GM12878 (cell line): ENCODE data around the gene UBE2E2. TPM values are rescaled to one million over a fixed set of nuclear protein-coding genes. Genes with fewer than 3 reads are reported as not detected.

ENCODE experiments used
- ATAC-seq: fragments of 200-7000 bp; cut with Tn5 transposase; 3 replicates; pipeline ENCODE4 v1.9.1; 2020; ENCODE audit warnings: mild to moderate bottlenecking, moderate library complexity
- BruUV-seq: library from RNA; stranded (reverse); fragments of 400-500 nt; replicated peaks from 2 replicates; lab custom pipeline; 2021; lab: Mats Ljungman, UMichigan
- CTCF ChIA-PET: fragments of 300-600 bp; sonication (Branson Sonifier 250); formaldehyde crosslinking; extraction: SDS; loops from one replicate; lab custom pipeline; 2021; ENCODE audit warnings: inconsistent platforms; lab: Yijun Ruan, JAX
- POLR2A ChIA-PET: fragments of 350-600 bp; formaldehyde crosslinking; extraction: SDS; loops from one replicate; lab custom pipeline; 2021; ENCODE audit warnings: inconsistent platforms; lab: Charles Lee
- RAD21 ChIA-PET: fragments of 300-600 bp; sonication (Branson Sonifier 250); formaldehyde crosslinking; loops from one replicate; lab custom pipeline; 2023; ENCODE audit warnings: antibody characterized with exemption; ENCODE audit not compliant: unreplicated experiment; lab: Charles Lee
- SMC1A ChIA-PET: fragments of 300-600 bp; sonication (Branson Sonifier 250); formaldehyde crosslinking; loops from one replicate; lab custom pipeline; 2023; ENCODE audit not compliant: unreplicated experiment, uncharacterized antibody; lab: Charles Lee
- DNase-seq: peaks from one replicate; pipeline ENCODE4 v3.0.0-alpha.2; 2011; ENCODE audit warnings: low read depth, low spot score
- FAIRE-seq: peaks from 3 replicates; lab custom pipeline; 2011; peaks lifted over from hg19 to GRCh38; lab: Jason Lieb, UNC
- H2AFZ ChIP-seq: 2 replicates; pipeline ENCODE4 v1.6.0; 2011; ENCODE audit warnings: low read depth, low read length, control low read depth; ENCODE audit not compliant: control insufficient read depth
- H3K27ac ChIP-seq: 2 replicates; pipeline ENCODE4 v1.5.1; 2011; ENCODE audit warnings: control low read depth; ENCODE audit not compliant: control insufficient read depth, insufficient read depth
- H3K27me3 ChIP-seq, 2 experiments: replicated peaks in 1 of 2; 2 replicates each; pipeline versions ENCODE4 v1.6.0 to v1.6.1; 2011; ENCODE audit warnings: low read length in 1 of 2; ENCODE audit not compliant: control insufficient read depth in 2 of 2, insufficient read depth in 2 of 2
- H3K36me3 ChIP-seq, 2 experiments: 2 replicates each; pipeline ENCODE4 v1.5.1; 2011; ENCODE audit warnings: low read length in 1 of 2; ENCODE audit not compliant: control insufficient read depth in 2 of 2, insufficient read depth in 2 of 2
- H3K4me1 ChIP-seq: 2 replicates; pipeline ENCODE4 v1.6.1; 2011; ENCODE audit warnings: mild to moderate bottlenecking, low read length, moderate library complexity, mixed read lengths; ENCODE audit not compliant: control insufficient read depth, insufficient read depth
- H3K4me2 ChIP-seq: 2 replicates; pipeline ENCODE4 v1.6.0; 2011; ENCODE audit warnings: control low read depth; ENCODE audit not compliant: control insufficient read depth, insufficient read depth
- H3K4me3 ChIP-seq: fragments of 200-600 bp; sonication (generic); 2 replicates; pipeline ENCODE4 v1.5.1; 2016
- H3K79me2 ChIP-seq: 2 replicates; pipeline ENCODE4 v1.6.0; 2011; ENCODE audit warnings: low read length; ENCODE audit not compliant: control insufficient read depth, insufficient read depth
- H3K9ac ChIP-seq: 2 replicates; pipeline ENCODE4 v1.8.0; 2011; ENCODE audit warnings: low read length, control low read depth, mixed read lengths; ENCODE audit not compliant: control insufficient read depth, insufficient read depth
- H3K9me3 ChIP-seq: replicated peaks from 3 replicates; pipeline ENCODE4 v1.5.1; 2011; ENCODE audit warnings: mild to moderate bottlenecking, low read length; ENCODE audit not compliant: control insufficient read depth, insufficient read depth
- H4K20me1 ChIP-seq: 2 replicates; pipeline ENCODE4 v1.6.0; 2011; ENCODE audit not compliant: control insufficient read depth, insufficient read depth
- CBX5 ChIP-seq: sonication (generic); IDR thresholded peaks from 2 replicates; pipeline ENCODE4 v1.6.1; 2016; ENCODE audit warnings: low read depth, moderate library complexity, mild to moderate bottlenecking, inconsistent platforms
- CHD2 ChIP-seq: IDR thresholded peaks from 2 replicates; pipeline ENCODE4 v1.6.1; 2011; ENCODE audit warnings: low read depth, low read length, improper control_type of control experiment, borderline replicate concordance
- DPF2 ChIP-seq: fragments of 450-650 bp; IDR thresholded peaks from 2 replicates; pipeline ENCODE4 v1.6.1; 2017; ENCODE audit warnings: mild to moderate bottlenecking
- FOXK2 ChIP-seq: fragments of 450-650 bp; IDR thresholded peaks from 2 replicates; pipeline ENCODE4 v1.6.1; 2017; ENCODE audit warnings: mild to moderate bottlenecking, moderate library complexity
- HDAC2 ChIP-seq: fragments of 200-600 bp; sonication (generic); IDR thresholded peaks from 2 replicates; pipeline ENCODE4 v1.6.1; 2017
- HDGF ChIP-seq: fragments of 450-650 bp; IDR thresholded peaks from 2 replicates; pipeline ENCODE4 v1.6.1; 2016; ENCODE audit warnings: antibody characterized with exemption
- KDM1A ChIP-seq: fragments of 200-600 bp; sonication (generic); IDR thresholded peaks from 2 replicates; pipeline ENCODE4 v1.6.1; 2016; ENCODE audit warnings: borderline replicate concordance
- MEF2B ChIP-seq: fragments of 450-650 bp; IDR thresholded peaks from 2 replicates; pipeline ENCODE4 v1.6.1; 2018; ENCODE audit warnings: mild to moderate bottlenecking, moderate library complexity; ENCODE audit not compliant: partially characterized antibody, poor library complexity, severe bottlenecking
- NFXL1 ChIP-seq: fragments of 450-650 bp; IDR thresholded peaks from 2 replicates; pipeline ENCODE4 v1.6.1; 2017; ENCODE audit warnings: antibody characterized with exemption, mild to moderate bottlenecking, borderline replicate concordance
- NFYA ChIP-seq: IDR thresholded peaks from 2 replicates; pipeline ENCODE4 v1.6.1; 2011; ENCODE audit warnings: low read depth, mild to moderate bottlenecking, low read length, improper control_type of control experiment, borderline replicate concordance
- NR2C2 ChIP-seq: IDR thresholded peaks from 2 replicates; pipeline ENCODE4 v1.6.1; 2011; ENCODE audit warnings: borderline replicate concordance, low read depth; ENCODE audit not compliant: control insufficient read depth, insufficient read length
- PML ChIP-seq: IDR thresholded peaks from 2 replicates; pipeline ENCODE4 v1.6.1; 2012; ENCODE audit warnings: low read length, inconsistent platforms
- POLR2A ChIP-seq: IDR thresholded peaks from 2 replicates; pipeline ENCODE4 v1.6.1; 2011; ENCODE audit warnings: low read depth, mild to moderate bottlenecking, low read length
- RUNX3 ChIP-seq: IDR thresholded peaks from 2 replicates; pipeline ENCODE4 v1.6.1; 2012; ENCODE audit warnings: low read length, inconsistent platforms
- WGBS: methylation state at CpG from one replicate; pipeline ENCODE4 v1.1.6; 2016; ENCODE audit warnings: low lambda C conversion rate; ENCODE audit not compliant: insufficient replicate concordance, insufficient coverage; ENCODE audit errors: missing lambda C conversion rate; 5-methylcytosine and 5-hydroxymethylcytosine counted together
- in situ Hi-C: fragments of 300-500 bp; cut with MboI; formaldehyde crosslinking; loops from 9 replicates; pipeline ENCODE4 v1.14.3; 2018; ENCODE audit warnings: mixed read lengths
- intact Hi-C: fragments of 100-400 bp; cut with micrococcal nuclease; formaldehyde crosslinking; loops from one replicate; pipeline ENCODE4 v1.14.2; 2022; ENCODE audit not compliant: unreplicated experiment
- polyA plus RNA-seq, 11 experiments: library from polyadenylated mRNA; depleted of rRNA in 4 of 11; unstranded in 6 of 11; stranded (reverse) in 5 of 11; fragments of >200 nt; fragmentation: Nextera tagmentation in 4 of 11; fragmentation: Illumina TruSeq in 1 of 11; extraction: Ambion mirVana in 4 of 11; extraction: Trizol in 1 of 11; gene quantifications; 1 replicate in 1 of 11; 2 replicates in 10 of 11; pipeline versions ENCODE4 v1.2.1 to v1.2.3, GENCODE V29; 2011 to 2016; ENCODE audit warnings: inconsistent platforms in 2 of 11, missing spikeins in 2 of 11, low read depth in 1 of 11
- total RNA-seq, 4 experiments: library from RNA; depleted of rRNA in 3 of 4; stranded (reverse); fragments of >200 nt in 3 of 4; fragmentation: Illumina TruSeq in 1 of 4; extraction: Trizol in 1 of 4; gene quantifications; 2 replicates each; pipeline versions ENCODE4 v1.2.1 to v1.2.3, GENCODE V29; 2013 to 2021
- TF ChIP-seq, protein P1 (sequence below): fragments of 450-650 bp; IDR thresholded peaks from 2 replicates; pipeline ENCODE4 v1.6.1; 2017; ENCODE audit warnings: mild to moderate bottlenecking, moderate library complexity
- TF ChIP-seq, protein P2 (sequence below): fragments of 450-650 bp; IDR thresholded peaks from 2 replicates; pipeline ENCODE4 v1.6.1; 2017; ENCODE audit warnings: antibody characterized with exemption, mild to moderate bottlenecking, moderate library complexity
- TF ChIP-seq, protein P3 (sequence below): fragments of 450-650 bp; IDR thresholded peaks from 2 replicates; pipeline ENCODE4 v1.6.1; 2014; ENCODE audit warnings: mild to moderate bottlenecking

Gene UBE2E2
- total and polyA plus RNA-seq, 10 of the 15 experiments (the other 5 are each of a cell fraction or from before 2014, with no cell fraction given), result 8.7 to 71.0 (median 36.4) TPM

DNA sequence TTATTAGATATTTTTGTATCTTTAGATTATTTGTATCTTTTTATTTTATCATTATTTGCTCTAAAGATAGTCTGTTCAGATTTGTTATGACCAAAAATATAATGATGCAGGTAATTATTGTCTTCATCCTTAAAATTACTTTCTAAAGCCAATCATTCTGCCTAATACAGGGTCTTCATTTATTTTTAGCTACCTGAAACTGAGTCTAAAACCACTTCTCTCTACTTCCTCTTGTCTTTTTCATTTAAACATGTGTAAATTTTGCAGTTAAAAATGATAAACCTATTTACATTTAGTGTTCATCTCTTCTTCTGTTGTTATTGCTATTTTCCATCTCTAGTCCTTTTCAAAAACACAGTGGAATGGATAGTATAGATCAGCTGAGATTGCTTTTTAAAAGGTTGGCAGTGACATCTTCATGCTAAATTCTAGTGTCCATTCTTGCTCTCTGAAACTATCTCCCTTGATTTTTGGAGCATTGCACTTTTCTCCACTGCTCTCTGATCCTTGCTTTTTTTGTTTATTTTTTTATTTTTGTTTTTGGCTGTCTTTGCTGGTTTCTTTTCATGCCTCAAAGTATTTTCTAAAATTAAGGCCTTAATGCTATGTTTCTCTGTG, 91.8 kb downstream of the UBE2E2 start (continued):
- no peak for TF ChIP-seq HDGF

DNA sequence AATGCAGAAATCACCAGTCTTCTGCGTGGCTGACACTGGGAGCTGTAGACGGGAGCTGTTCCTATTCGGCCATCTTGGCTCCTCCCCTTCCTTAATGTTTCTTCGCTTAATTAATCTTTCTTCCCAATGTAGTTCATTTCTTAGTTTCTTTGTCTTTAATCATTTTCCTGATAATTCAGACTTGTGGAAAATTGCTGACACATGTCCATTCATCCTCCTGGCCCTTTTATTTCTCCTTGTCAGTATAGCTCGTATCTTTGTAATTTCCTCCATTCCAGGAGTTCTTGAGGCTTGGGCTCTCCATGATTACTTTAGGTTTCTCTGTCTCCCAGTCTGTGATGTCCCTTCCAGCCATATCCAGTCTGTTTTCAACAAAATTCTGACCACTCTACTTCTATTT, 98.7 kb downstream of the UBE2E2 start:
- no peak overlapping the region for H3K4me3 ChIP-seq
- no peaks in the 10 kb centered on the region for H3K36me3 ChIP-seq
- no peak overlapping the region for H3K9ac ChIP-seq
- H3K4me2 ChIP-seq, result no peak overlapping the region
- WGBS, result 99% methylated on average over 5 of the region's 5 CpGs
- H3K4me1 ChIP-seq, result no peaks in the 10 kb centered on the region
- peaks cover 2% of the 10 kb centered on the region for H3K79me2 ChIP-seq
- no peak overlapping the region for H3K27ac ChIP-seq
- RAD21 ChIA-PET, result interaction anchor here (1.0 kb wide), 1 partner anchor 12 kb away, joined by 3 read pairs; no protein-coding TSS in a partner anchor
- DNase-seq, result no peak
- no peak overlapping the region for H2AFZ ChIP-seq
- CTCF ChIA-PET, result interaction anchor here (1.5 kb wide), 1 partner anchor 18 kb away, joined by 6 read pairs; no protein-coding TSS in a partner anchor
- H4K20me1 ChIP-seq, result no peaks in the 10 kb centered on the region
- intact Hi-C loops (no loop called here), in situ Hi-C loops (no loop called here)
- POLR2A ChIA-PET, result no interaction called here
- no TSS peak for BruUV-seq
- ATAC-seq, result no peak
- FAIRE-seq, result no peak
- no peaks in the 10 kb centered on the region for H3K9me3 ChIP-seq
- H3K27me3 ChIP-seq, result no peaks in the 10 kb centered on the region
- SMC1A ChIA-PET, result interaction anchor here (1.4 to 2.1 kb wide), 3 partner anchors 8 to 20 kb away, joined by 4 read pairs; no protein-coding TSS in a partner anchor
- TF ChIP-seq MEF2B (no peak), POLR2A (no peak), KDM1A (no peak), FOXK2 (no peak), NFXL1 (no peak), NR2C2 (no peak), RUNX3 (no peak), NFYA (no peak), CHD2 (no peak), DPF2 (no peak), CBX5 (no peak), PML (no peak), HDAC2 (no peak)
- TF ChIP-seq, protein P1, sequence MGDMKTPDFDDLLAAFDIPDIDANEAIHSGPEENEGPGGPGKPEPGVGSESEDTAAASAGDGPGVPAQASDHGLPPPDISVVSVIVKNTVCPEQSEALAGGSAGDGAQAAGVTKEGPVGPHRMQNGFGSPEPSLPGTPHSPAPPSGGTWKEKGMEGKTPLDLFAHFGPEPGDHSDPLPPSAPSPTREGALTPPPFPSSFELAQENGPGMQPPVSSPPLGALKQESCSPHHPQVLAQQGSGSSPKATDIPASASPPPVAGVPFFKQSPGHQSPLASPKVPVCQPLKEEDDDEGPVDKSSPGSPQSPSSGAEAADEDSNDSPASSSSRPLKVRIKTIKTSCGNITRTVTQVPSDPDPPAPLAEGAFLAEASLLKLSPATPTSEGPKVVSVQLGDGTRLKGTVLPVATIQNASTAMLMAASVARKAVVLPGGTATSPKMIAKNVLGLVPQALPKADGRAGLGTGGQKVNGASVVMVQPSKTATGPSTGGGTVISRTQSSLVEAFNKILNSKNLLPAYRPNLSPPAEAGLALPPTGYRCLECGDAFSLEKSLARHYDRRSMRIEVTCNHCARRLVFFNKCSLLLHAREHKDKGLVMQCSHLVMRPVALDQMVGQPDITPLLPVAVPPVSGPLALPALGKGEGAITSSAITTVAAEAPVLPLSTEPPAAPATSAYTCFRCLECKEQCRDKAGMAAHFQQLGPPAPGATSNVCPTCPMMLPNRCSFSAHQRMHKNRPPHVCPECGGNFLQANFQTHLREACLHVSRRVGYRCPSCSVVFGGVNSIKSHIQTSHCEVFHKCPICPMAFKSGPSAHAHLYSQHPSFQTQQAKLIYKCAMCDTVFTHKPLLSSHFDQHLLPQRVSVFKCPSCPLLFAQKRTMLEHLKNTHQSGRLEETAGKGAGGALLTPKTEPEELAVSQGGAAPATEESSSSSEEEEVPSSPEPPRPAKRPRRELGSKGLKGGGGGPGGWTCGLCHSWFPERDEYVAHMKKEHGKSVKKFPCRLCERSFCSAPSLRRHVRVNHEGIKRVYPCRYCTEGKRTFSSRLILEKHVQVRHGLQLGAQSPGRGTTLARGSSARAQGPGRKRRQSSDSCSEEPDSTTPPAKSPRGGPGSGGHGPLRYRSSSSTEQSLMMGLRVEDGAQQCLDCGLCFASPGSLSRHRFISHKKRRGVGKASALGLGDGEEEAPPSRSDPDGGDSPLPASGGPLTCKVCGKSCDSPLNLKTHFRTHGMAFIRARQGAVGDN, result no peak
- TF ChIP-seq, protein P2, sequence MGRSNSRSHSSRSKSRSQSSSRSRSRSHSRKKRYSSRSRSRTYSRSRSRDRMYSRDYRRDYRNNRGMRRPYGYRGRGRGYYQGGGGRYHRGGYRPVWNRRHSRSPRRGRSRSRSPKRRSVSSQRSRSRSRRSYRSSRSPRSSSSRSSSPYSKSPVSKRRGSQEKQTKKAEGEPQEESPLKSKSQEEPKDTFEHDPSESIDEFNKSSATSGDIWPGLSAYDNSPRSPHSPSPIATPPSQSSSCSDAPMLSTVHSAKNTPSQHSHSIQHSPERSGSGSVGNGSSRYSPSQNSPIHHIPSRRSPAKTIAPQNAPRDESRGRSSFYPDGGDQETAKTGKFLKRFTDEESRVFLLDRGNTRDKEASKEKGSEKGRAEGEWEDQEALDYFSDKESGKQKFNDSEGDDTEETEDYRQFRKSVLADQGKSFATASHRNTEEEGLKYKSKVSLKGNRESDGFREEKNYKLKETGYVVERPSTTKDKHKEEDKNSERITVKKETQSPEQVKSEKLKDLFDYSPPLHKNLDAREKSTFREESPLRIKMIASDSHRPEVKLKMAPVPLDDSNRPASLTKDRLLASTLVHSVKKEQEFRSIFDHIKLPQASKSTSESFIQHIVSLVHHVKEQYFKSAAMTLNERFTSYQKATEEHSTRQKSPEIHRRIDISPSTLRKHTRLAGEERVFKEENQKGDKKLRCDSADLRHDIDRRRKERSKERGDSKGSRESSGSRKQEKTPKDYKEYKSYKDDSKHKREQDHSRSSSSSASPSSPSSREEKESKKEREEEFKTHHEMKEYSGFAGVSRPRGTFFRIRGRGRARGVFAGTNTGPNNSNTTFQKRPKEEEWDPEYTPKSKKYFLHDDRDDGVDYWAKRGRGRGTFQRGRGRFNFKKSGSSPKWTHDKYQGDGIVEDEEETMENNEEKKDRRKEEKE, result no peak
- TF ChIP-seq, protein P3, sequence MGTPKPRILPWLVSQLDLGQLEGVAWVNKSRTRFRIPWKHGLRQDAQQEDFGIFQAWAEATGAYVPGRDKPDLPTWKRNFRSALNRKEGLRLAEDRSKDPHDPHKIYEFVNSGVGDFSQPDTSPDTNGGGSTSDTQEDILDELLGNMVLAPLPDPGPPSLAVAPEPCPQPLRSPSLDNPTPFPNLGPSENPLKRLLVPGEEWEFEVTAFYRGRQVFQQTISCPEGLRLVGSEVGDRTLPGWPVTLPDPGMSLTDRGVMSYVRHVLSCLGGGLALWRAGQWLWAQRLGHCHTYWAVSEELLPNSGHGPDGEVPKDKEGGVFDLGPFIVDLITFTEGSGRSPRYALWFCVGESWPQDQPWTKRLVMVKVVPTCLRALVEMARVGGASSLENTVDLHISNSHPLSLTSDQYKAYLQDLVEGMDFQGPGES, result no peak
